Fibroblast of villous mesenchyme (primary cell): ENCODE measurements around the gene SIGLEC7. TPM values are rescaled to one million over a fixed set of nuclear protein-coding genes. Genes with fewer than 3 reads are reported as not detected.

Source experiments
- DNase-seq: peaks from one replicate; pipeline ENCODE4 v3.0.0-alpha.2; 2010; ENCODE audit warnings: low read depth
- H3K4me3 ChIP-seq: 2 replicates; pipeline ENCODE4 v1.5.1; 2011; ENCODE audit warnings: low read depth, mild to moderate bottlenecking, low read length
- CTCF ChIP-seq: IDR thresholded peaks from 2 replicates; pipeline ENCODE4 v1.5.1; 2012; ENCODE audit warnings: low read depth, mild to moderate bottlenecking, low read length; ENCODE audit not compliant: insufficient read depth
- total RNA-seq: library from RNA; depleted of rRNA; stranded (reverse); fragments of >200 nt; gene quantifications from 2 replicates; pipeline ENCODE4 v1.2.3, GENCODE V29; 2012

Gene SIGLEC7
- total RNA-seq, 1 donor = not detected

- H3K4me3 ChIP-seq = no peak overlapping the region
- TF ChIP-seq CTCF = no peak
- no peak for DNase-seq
Measured at GRCh38 chr19:51194527-51195315, 52.6 kb downstream of the SIGLEC7 start.

GRCh38 chr19:51195316-51195586 is 53.1 kb downstream of the SIGLEC7 start:
- TF ChIP-seq CTCF = no peak
- DNase-seq = no peak
- no peak overlapping the region for H3K4me3 ChIP-seq

- no peak for DNase-seq
- TF ChIP-seq CTCF = no peak
Measured at GRCh38 chr19:51195616-51196015, 53.5 kb downstream of the SIGLEC7 start.

GRCh38 chr19:51196181-51196580 is 54.1 kb downstream of the SIGLEC7 start:
- no peak for DNase-seq
- no peak overlapping the region for H3K4me3 ChIP-seq
- TF ChIP-seq CTCF = no peak

More at GRCh38 chr19:51195616-51196015, 53.5 kb downstream of the SIGLEC7 start:
- H3K4me3 ChIP-seq = no peak overlapping the region

GRCh38 chr19:51198641-51199040 is 56.5 kb downstream of the SIGLEC7 start:
- no peak for DNase-seq
- no peak overlapping the region for H3K4me3 ChIP-seq
- TF ChIP-seq CTCF = no peak

GRCh38 chr19:51200071-51200666 is 58.1 kb downstream of the SIGLEC7 start:
- TF ChIP-seq CTCF = no peak
- H3K4me3 ChIP-seq = no peak overlapping the region
- no peak for DNase-seq
